Erythroblast (primary cell): ENCODE results near the gene LRP1B.
"Not testable (repeated sequence)": the region's sequence is repeated elsewhere in the genome, so short reads cannot be mapped to it uniquely, and the experiment has no call there.

Source experiments
- DNase-seq, 2 experiments: peaks; one replicate each; lab custom pipeline; 2025; lab: John Stamatoyannopoulos, UW
- GATA1 ChIP-seq: IDR thresholded peaks from 2 replicates; pipeline ENCODE4 v1.6.1; 2011; ENCODE audit warnings: low read depth, mild to moderate bottlenecking, control low read depth, low read length, moderate library complexity
- POLR2A ChIP-seq: IDR thresholded peaks from 2 replicates; pipeline ENCODE4 v1.6.1; 2011; ENCODE audit warnings: mild to moderate bottlenecking, low read length

LRP1B gene

DNA sequence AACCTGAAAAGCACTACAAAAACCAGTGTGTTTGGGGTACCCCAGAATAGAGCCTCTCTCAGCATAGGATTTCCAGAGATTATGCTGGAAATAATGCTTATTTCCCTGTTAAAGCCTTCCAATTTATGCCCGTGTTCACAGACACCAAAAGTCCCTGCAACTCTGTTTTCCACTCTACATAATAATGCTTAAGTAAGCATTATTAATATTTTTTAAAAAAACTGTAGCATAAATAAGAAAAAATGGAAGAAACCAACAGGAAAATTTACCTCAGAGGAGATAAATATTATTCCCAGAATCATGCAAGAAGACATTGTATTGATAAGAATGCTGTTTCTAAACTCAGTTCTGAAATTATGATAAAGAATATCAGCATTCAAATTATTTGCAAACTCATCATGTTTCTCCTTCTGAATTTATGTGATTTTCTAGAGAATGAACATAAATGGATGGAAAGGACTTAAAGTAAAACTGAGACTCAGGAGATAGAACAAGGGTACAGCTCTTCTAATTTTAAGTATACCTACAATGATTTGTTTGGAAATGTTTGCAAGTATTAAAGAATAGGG lies 241.7 kb downstream of the LRP1B start:
- DNase-seq = no peak
- TF ChIP-seq POLR2A = no peak
- TF ChIP-seq GATA1 = no peak

- TF ChIP-seq POLR2A (no peak), GATA1 (no peak)
These were observed 243.5 kb downstream of the LRP1B start for GRCh38 chr2:141887363-141887762.

DNA sequence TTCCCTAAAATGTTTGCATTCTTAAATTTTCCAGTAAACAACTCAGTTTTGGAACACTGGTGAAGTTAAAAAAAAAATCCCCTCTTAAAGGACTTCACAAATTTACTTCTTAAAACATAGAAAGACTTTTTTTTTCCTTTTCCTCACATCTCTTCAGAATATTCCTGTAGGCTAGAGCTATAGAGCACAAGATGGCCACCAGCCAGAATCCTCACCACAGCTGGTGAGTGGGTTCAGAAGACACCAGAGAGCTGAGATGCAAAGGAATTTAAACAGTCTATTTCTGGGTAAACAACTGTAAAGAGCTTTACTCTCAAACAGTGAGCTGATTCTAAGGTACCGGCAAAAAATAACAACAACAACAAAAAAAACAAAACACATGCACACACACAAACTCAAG lies 252.8 kb downstream of the LRP1B start:
- no peak for DNase-seq
- TF ChIP-seq GATA1 = no peak
- no peak for TF ChIP-seq POLR2A

More at GRCh38 chr2:141887363-141887762, 243.5 kb downstream of the LRP1B start:
- DNase-seq = no peak

GRCh38 chr2:141871913-141872634 lies 258.7 kb downstream of the LRP1B start:
- TF ChIP-seq GATA1 (no peak), POLR2A (no peak)
- DNase-seq = no peak

- DNase-seq = no peak
- TF ChIP-seq GATA1 = no peak
- no peak for TF ChIP-seq POLR2A
These were observed 261.2 kb downstream of the LRP1B start for GRCh38 chr2:141869572-141869971.

DNA sequence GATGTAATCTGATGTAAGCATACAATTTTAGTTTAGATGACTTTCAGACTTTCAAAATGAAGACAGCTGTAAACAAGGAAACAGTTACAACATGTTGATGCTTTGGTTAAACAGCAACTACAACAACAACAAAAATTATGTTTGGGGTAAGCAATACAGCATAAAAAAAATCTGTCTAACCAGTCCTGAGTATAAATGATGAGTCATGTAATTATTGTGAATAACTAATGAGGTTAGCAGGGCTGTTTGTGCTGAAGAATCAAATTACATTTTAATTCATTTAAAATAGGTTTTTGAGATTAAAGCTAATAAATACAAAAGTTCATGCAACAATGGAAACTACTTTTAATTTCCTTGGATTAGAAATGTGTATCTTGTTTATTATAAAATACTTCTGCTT lies 266.9 kb downstream of the LRP1B start:
- DNase-seq = no peak
- TF ChIP-seq GATA1 (no peak), POLR2A (no peak)

- no peak for DNase-seq
- TF ChIP-seq POLR2A (no peak), GATA1 (no peak)
These were observed 274.4 kb downstream of the LRP1B start for GRCh38 chr2:141856215-141856919.

DNA sequence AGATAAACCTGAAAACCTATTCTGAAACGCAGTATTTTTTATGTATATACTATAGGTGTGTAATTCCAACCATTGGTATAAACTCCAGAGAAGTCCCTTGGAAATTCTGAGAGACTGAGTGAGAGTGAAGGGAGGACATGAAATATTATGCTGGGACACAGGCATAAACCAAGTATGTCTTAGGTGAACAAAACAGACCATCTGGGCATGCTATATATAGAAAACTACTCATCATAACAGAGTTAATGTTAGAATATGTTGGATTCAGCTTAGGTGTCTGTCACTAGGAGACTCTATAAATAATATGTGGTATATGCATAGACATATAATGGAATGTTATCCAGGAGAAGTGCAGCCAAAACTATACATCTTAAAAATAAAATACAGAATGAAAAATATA lies 282.6 kb downstream of the LRP1B start:
- no peak for TF ChIP-seq POLR2A
- TF ChIP-seq GATA1 = no peak
- DNase-seq = no peak

DNA sequence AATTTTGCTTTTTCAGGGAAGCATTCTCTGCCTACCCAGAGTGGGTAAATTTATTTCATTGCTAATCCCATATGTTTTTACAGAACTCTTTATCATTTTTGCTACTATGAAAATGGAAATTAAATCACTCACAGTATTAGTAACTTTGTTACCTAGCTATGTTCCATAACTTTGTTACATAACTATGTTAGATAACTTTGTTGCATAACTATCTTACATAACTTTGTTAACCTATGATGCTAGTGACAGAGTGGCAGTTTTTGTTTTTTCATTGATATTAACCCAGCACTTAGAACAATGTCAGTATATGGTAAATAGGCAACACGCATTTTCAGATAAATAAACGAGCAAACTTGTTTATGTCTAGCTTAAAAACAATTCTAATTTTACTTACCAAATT lies 286.6 kb downstream of the LRP1B start:
- DNase-seq = no peak
- no peak for TF ChIP-seq POLR2A
- TF ChIP-seq GATA1 = no peak

DNA sequence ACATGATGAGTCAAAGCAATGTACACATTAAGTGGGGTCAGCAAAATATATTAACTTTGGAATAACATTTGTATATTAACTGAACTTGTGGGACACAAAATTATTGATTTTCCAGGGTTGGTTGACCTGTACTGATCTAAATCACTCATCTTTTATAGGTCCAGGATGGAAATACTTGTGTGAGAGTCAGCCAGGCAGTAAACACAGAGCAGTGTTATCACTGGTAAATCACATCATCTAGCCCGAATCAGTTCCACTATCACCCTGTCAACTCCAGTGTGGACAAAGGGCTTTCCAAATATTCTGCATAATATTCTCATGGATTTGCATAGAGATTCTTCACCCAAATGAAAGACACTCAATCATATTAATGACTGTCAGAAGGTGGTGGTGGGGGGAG lies 295.7 kb downstream of the LRP1B start:
- DNase-seq = no peak
- TF ChIP-seq POLR2A (no peak), GATA1 (no peak)

DNA sequence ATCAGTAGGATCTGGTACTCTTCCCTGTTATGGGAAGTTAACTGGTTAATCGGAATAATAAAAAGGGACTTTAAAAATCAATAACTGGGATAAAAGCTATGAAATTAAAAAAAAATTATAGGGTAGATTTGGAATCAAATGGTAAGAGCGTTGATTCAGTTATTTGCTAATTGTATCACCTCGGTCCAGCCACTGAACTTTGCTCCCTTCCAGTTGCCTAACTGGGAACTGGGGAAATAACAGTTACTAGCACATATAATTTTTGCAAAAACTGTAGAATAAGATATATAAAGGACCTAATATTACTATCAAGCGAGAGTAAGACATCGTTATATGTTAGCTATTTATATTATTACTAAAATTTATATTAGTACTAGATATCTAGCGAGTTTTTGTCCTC lies 302.1 kb downstream of the LRP1B start:
- no peak for DNase-seq
- no peak for TF ChIP-seq POLR2A
- no peak for TF ChIP-seq GATA1

DNA sequence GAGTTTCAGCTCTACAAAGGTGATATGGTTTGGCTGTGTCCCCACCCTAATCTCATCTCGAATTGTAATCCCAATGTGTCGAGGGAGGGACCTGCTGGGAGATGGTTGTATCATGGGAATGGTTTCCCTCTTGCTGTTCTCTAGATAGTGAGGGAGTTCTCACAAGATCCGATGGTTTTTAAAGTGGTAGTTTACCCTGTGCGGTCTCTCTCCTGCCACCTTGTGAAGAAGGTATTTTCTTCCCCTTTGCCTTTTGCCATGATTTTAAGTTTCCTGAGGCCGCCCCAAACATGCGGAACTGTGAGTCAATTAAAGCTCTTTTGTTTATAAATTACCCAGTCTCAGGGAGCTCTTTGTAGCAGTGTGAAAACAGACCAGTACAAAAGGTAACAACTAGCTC lies 306.0 kb downstream of the LRP1B start:
- no peak for DNase-seq
- no peak for TF ChIP-seq GATA1
- TF ChIP-seq POLR2A = no peak

DNA sequence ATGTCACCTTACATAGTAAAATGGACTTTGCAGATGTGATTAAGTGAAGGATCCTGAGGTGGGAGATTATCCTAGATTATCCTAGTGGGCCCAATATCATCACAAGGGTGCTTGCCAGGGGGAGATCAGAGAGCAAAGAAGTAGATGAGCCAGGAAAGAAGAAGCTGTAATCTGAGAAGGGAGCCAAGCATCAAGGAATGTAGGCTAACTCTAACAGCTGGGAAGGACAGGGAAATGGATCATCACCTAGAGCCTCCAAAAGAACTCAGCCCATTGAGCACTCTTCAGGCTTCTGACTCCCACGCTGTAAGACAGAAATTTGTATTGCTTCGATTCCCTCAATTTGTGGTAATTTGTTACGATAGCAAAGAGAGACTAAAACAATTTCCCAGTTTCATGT lies 309.9 kb downstream of the LRP1B start:
- TF ChIP-seq POLR2A (no peak), GATA1 (no peak)

DNA sequence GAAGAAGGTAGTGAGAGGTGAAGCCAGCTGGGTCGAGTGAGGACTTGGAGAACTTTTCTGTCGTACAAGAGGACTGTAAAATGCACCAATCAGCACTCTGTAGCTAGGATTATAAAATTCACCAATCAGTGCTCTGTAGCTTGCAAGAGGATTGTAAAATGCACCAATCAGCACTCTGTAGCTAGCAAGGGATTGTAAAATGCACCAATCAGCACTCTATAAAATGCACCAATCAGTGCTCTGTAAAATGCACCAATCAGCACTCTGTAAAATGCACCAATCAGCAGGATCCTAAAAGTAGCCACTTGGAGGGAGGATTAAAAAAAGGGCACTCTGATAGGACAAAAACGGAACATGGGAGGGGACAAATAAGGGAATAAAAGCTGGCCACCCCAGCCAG lies 315.5 kb downstream of the LRP1B start:
- not testable (repeated sequence) for DNase-seq

More for the DNA sequence above, 309.9 kb downstream of the LRP1B start:
- DNase-seq = no peak
